Pancreas (tissue), 10 donors: ENCODE measurements around the gene ASB1. TPM values are rescaled to one million over a fixed set of nuclear protein-coding genes. Genes with fewer than 3 reads are reported as not detected.

ENCODE experiments used
- ATAC-seq, 4 donors: fragments of 200-7000 bp; cut with Tn5 transposase; one replicate each; pipeline versions ENCODE4 v1.8.0 to v1.9.1; 2020; ENCODE audit warnings: mild to moderate bottlenecking in 4 of 4, moderate library complexity in 4 of 4
- DNase-seq, 6 donors: peaks; one replicate each; pipeline ENCODE4 v3.0.0-alpha.2; 2020
- FAIRE-seq: peaks from 2 replicates; lab custom pipeline; 2012; peaks lifted over from hg19 to GRCh38; lab: Jason Lieb, UNC
- H3K27ac ChIP-seq, 4 donors: fragments of 200-600 bp; sonication (generic); 1 replicate in 3 of 4; 2 replicates in 1 of 4; pipeline versions ENCODE4 v1.5.0 to v1.8.0; 2020
- H3K27me3 ChIP-seq, 4 donors: fragments of 200-600 bp; one replicate each; pipeline ENCODE4 v1.8.0; 2021
- H3K36me3 ChIP-seq, 3 donors: fragments of 200-600 bp; sonication (generic) in 1 of 3; one replicate each; pipeline versions ENCODE4 v1.5.0 to v1.8.0; 2020 to 2021
- H3K4me1 ChIP-seq, 3 donors: fragments of 200-600 bp; one replicate each; pipeline ENCODE4 v1.8.0; 2021
- H3K4me3 ChIP-seq, 4 donors: fragments of 200-600 bp; sonication (generic) in 2 of 4; one replicate each; pipeline versions ENCODE4 v1.5.0 to v1.8.0; 2020 to 2021
- H3K9me3 ChIP-seq, 4 donors: fragments of 200-600 bp; one replicate each; pipeline ENCODE4 v1.8.0; 2021
- CTCF ChIP-seq, 4 donors: fragments of 200-600 bp; sonication (generic) in 3 of 4; IDR thresholded peaks; one replicate each; pipeline versions ENCODE4 v1.5.0 to v1.8.0; 2021; ENCODE audit warnings: antibody characterized with exemption in 4 of 4
- WGBS, 2 donors: extraction: QIAGEN DNeasy Blood & Tissue Kit; methylation state at CpG; one replicate each; pipeline ENCODE4 v1.1.7; 2013; 5-methylcytosine and 5-hydroxymethylcytosine counted together
- intact Hi-C, 3 donors: fragments of 100-400 bp; cut with DNase I; formaldehyde crosslinking; loops; one replicate each; pipeline versions ENCODE4 v1.11.1 to v1.14.2; 2022
- polyA plus RNA-seq, 2 donors: library from polyadenylated mRNA; stranded (reverse); fragments of 200-250 nt; gene quantifications; one replicate each; pipeline ENCODE4 v1.2.3, GENCODE V29; 2013
- total RNA-seq, 6 donors: library from RNA; stranded (reverse); fragmentation: NEBNext Ultra II Directional in 4 of 6; extraction: Animal tissue kit (Norgen Biotek cat#: 25700) in 4 of 6; gene quantifications; one replicate each; pipeline versions ENCODE4 v1.2.1 to v1.2.4, GENCODE V29; 2021 to 2023
- donor health status: healthy with polysubstance abuse.
- donor health status: DM: no; HTN: no; CAD: no; lungs with moderate emphysema.
- donor health status: DM: no; HTN: no; CAD: no.
- donor health status: control.
- donor health status: control.
- donor health status: Bipolar disorder and iron deficiency.
- donor health status: DM: yes; HTN: yes; CAD: no.
- donor health status: DM: no; HTN: no; CAD: no.
- donor health status: DM: no; HTN: no; CAD: no.
- donor health status: DM: yes; HTN: yes; CAD: no.

Gene ASB1
- total and polyA plus RNA-seq, 8 donors: 11.3 to 25.1 (median 13.8) TPM

GRCh38 chr2:238418999-238419546 lies 7.7 kb upstream of the ASB1 start:
- TF ChIP-seq CTCF (IDR thresholded peaks at IDR 0.05): no peak
- H3K36me3 ChIP-seq: no peaks in the 10 kb centered on the region
- FAIRE-seq (no peak), ATAC-seq (no peak), DNase-seq (no peak)
- no peak overlapping the region for H3K4me3 ChIP-seq
- no peaks in the 10 kb centered on the region for H3K4me1 ChIP-seq
- 85 to 91% methylated on average over 2 of the region's 2 CpGs for WGBS, 2 donors
- H3K9me3 ChIP-seq: no peaks in the 10 kb centered on the region
- H3K27ac ChIP-seq: no peak overlapping the region
- H3K27me3 ChIP-seq: no peaks in the 10 kb centered on the region
- intact Hi-C loops: no loop called here

- Histone ChIP-seq H3K9me3 (no peaks in the 10 kb centered on the region), H3K27ac (no peak overlapping the region), H3K27me3 (no peaks in the 10 kb centered on the region), H3K4me1 (no peaks in the 10 kb centered on the region), H3K4me3 (no peak overlapping the region), H3K36me3 (no peaks in the 10 kb centered on the region)
- DNase-seq (no peak), ATAC-seq (no peak), FAIRE-seq (no peak)
- 82 to 87% methylated on average over 8 of the region's 8 CpGs for WGBS, 2 donors
- TF ChIP-seq CTCF (IDR thresholded peaks at IDR 0.05): no peak
- intact Hi-C loops: loop anchor here in 1 of 3 donors (10.0 kb wide), 1 partner anchor 46 kb away; no protein-coding TSS in a partner anchor
Measured at GRCh38 chr2:238420442-238420841, 6.3 kb upstream of the ASB1 start.

GRCh38 chr2:238420878-238421694 lies 5.6 kb upstream of the ASB1 start:
- FAIRE-seq: no peak
- 71 to 72% methylated on average over 16 of the region's 16 CpGs for WGBS, 2 donors
- intact Hi-C loops: loop anchor here in 1 of 3 donors (10.0 kb wide), 1 partner anchor 46 kb away; no protein-coding TSS in a partner anchor

GRCh38 chr2:238421695-238422035 lies 5.1 kb upstream of the ASB1 start:
- no peak for FAIRE-seq
- no peak for ATAC-seq
- Histone ChIP-seq H3K27ac (no peak overlapping the region), H3K9me3 (no peaks in the 10 kb centered on the region), H3K4me3 (no peak overlapping the region), H3K27me3 (no peaks in the 10 kb centered on the region), H3K4me1 (peaks cover 0 to 3% (median 0%) of the 10 kb centered on the region in 3 donors), H3K36me3 (no peaks in the 10 kb centered on the region)
- no peak for DNase-seq
- intact Hi-C loops: loop anchor here in 1 of 3 donors (10.0 kb wide), 1 partner anchor 47 kb away; no protein-coding TSS in a partner anchor
- TF ChIP-seq CTCF (IDR thresholded peaks at IDR 0.05): no peak
- 88 to 90% methylated on average over 18 of the region's 18 CpGs for WGBS, 2 donors

More at GRCh38 chr2:238420878-238421694, 5.6 kb upstream of the ASB1 start:
- ATAC-seq (peak in 1 of 4 donors; percentile 17), DNase-seq (no peak)
- TF ChIP-seq CTCF (IDR thresholded peaks at IDR 0.05): no peak
- Histone ChIP-seq H3K27me3 (no peaks in the 10 kb centered on the region), H3K36me3 (no peaks in the 10 kb centered on the region), H3K4me1 (peaks cover 0 to 3% (median 0%) of the 10 kb centered on the region in 3 donors), H3K27ac (no peak overlapping the region), H3K9me3 (no peaks in the 10 kb centered on the region), H3K4me3 (no peak overlapping the region)
